Endothelial cell of umbilical vein (primary cell): Measurements from ENCODE around the gene CCDC85C. TPM values are rescaled to one million over a fixed set of nuclear protein-coding genes. Genes with fewer than 3 reads are reported as not detected.

Experiments
- BruUV-seq: library from RNA; stranded (reverse); fragments of 400-500 nt; replicated peaks from 2 replicates; lab custom pipeline; 2021; lab: Mats Ljungman, UMichigan
- CTCF ChIA-PET: fragments of 300-600, 350-600 bp; sonication (Branson Sonifier 250); formaldehyde crosslinking; loops from one replicate; lab custom pipeline; 2021; ENCODE audit warnings: antibody characterized with exemption, inconsistent platforms; lab: Charles Lee
- POLR2A ChIA-PET: fragments of 300-600, 350-600 bp; sonication (Branson Sonifier 250); formaldehyde crosslinking; loops from one replicate; lab custom pipeline; 2021; ENCODE audit warnings: antibody characterized with exemption, inconsistent platforms; lab: Charles Lee
- DNase-seq: peaks from one replicate; pipeline ENCODE4 v3.0.0-alpha.2; 2011; ENCODE audit warnings: low read depth, low spot score
- FAIRE-seq: peaks from 2 replicates; lab custom pipeline; 2011; peaks lifted over from hg19 to GRCh38; lab: Jason Lieb, UNC
- H2AFZ ChIP-seq: 2 replicates; pipeline ENCODE4 v1.6.0; 2012; ENCODE audit warnings: low read depth, low read length, control low read depth, inconsistent platforms
- H3K27ac ChIP-seq: 2 replicates; pipeline ENCODE4 v1.5.1; 2011; ENCODE audit warnings: low read depth, mild to moderate bottlenecking, control low read depth, low read length, moderate library complexity; ENCODE audit not compliant: insufficient read depth
- H3K27me3 ChIP-seq, 2 experiments: 2 replicates each; pipeline versions ENCODE4 v1.6.0 to v1.6.1; 2011; ENCODE audit warnings: low read length in 2 of 2, mixed read lengths in 1 of 2; ENCODE audit not compliant: control insufficient read depth in 2 of 2, insufficient read depth in 2 of 2
- H3K36me3 ChIP-seq, 2 experiments: 2 replicates in 1 of 2; 3 replicates in 1 of 2; pipeline ENCODE4 v1.5.1; 2011; ENCODE audit warnings: low read length in 2 of 2, mild to moderate bottlenecking in 1 of 2, moderate library complexity in 1 of 2; ENCODE audit not compliant: control insufficient read depth in 2 of 2, insufficient read depth in 2 of 2; ENCODE audit errors: extremely low read depth in 1 of 2
- H3K4me1 ChIP-seq: 3 replicates; pipeline ENCODE4 v1.5.1; 2011; ENCODE audit warnings: mild to moderate bottlenecking, low read length; ENCODE audit not compliant: control insufficient read depth, insufficient read depth; ENCODE audit errors: extremely low read depth
- H3K4me2 ChIP-seq: 2 replicates; pipeline ENCODE4 v1.6.1; 2011; ENCODE audit warnings: low read length, control low read depth, mixed read lengths; ENCODE audit not compliant: insufficient read depth
- H3K4me3 ChIP-seq, 3 experiments: fragments of 200-600 bp in 1 of 3; sonication (generic), shearing (Covaris generic) in 1 of 3; replicated peaks in 1 of 3; 2 replicates each; pipeline ENCODE4 v1.5.1; 2011 to 2016; ENCODE audit warnings: control low read depth in 3 of 3, low read length in 3 of 3, mild to moderate bottlenecking in 2 of 3, inconsistent platforms in 1 of 3, low read depth in 1 of 3, moderate library complexity in 1 of 3; ENCODE audit not compliant: insufficient read depth in 1 of 3
- H3K79me2 ChIP-seq: 2 replicates; pipeline ENCODE4 v1.6.0; 2012; ENCODE audit warnings: low read length, inconsistent platforms; ENCODE audit not compliant: control insufficient read depth, insufficient read depth
- H3K9ac ChIP-seq: replicated peaks from 2 replicates; pipeline ENCODE3; 2011; ENCODE audit warnings: low read length, control low read depth; ENCODE audit not compliant: insufficient read depth; ENCODE audit errors: extremely low read depth
- H3K9me1 ChIP-seq: replicated peaks from 3 replicates; pipeline ENCODE4 v1.6.0; 2011; ENCODE audit warnings: mild to moderate bottlenecking, low read length; ENCODE audit not compliant: control insufficient read depth, insufficient read depth; ENCODE audit errors: extremely low read depth
- H3K9me3 ChIP-seq: replicated peaks from 2 replicates; pipeline ENCODE4 v1.5.1; 2012; ENCODE audit warnings: low read length, inconsistent platforms; ENCODE audit not compliant: control insufficient read depth, insufficient read depth
- H4K20me1 ChIP-seq: replicated peaks from 2 replicates; pipeline ENCODE3; 2011; ENCODE audit warnings: mild to moderate bottlenecking, low read length; ENCODE audit not compliant: control insufficient read depth, insufficient read depth; ENCODE audit errors: extremely low read depth
- CTCF ChIP-seq, 2 donors: IDR thresholded peaks; 1 replicate in 1 of 2; 2 replicates in 1 of 2; pipeline ENCODE4 v1.5.1; 2011; ENCODE audit warnings: low read length in 2 of 2, mild to moderate bottlenecking in 2 of 2, moderate library complexity in 2 of 2, control low read depth in 1 of 2, inconsistent platforms in 1 of 2, low read depth in 1 of 2; ENCODE audit not compliant: insufficient read depth in 1 of 2; ENCODE audit errors: extremely low read depth in 1 of 2
- EZH2 ChIP-seq: IDR thresholded peaks from 2 replicates; pipeline ENCODE4 v1.6.1; 2012; ENCODE audit warnings: borderline replicate concordance, low read depth, mild to moderate bottlenecking, moderate library complexity, low read length, inconsistent platforms; ENCODE audit not compliant: severe bottlenecking
- FOS ChIP-seq: IDR thresholded peaks from 2 replicates; pipeline ENCODE4 v1.6.1; 2011; ENCODE audit warnings: mild to moderate bottlenecking, low read length, moderate library complexity, borderline replicate concordance; ENCODE audit not compliant: insufficient read depth
- GATA2 ChIP-seq: IDR thresholded peaks from 2 replicates; pipeline ENCODE4 v1.7.0; 2011; ENCODE audit warnings: low read depth, mild to moderate bottlenecking, moderate library complexity, mixed read lengths, low read length; ENCODE audit not compliant: insufficient read length, insufficient read depth
- JUN ChIP-seq: IDR thresholded peaks from 2 replicates; pipeline ENCODE4 v1.6.1; 2011; ENCODE audit warnings: borderline replicate concordance, low read depth; ENCODE audit not compliant: insufficient read length, insufficient read depth
- MYC ChIP-seq: IDR thresholded peaks from one replicate; pipeline ENCODE4 v1.6.1; 2011; ENCODE audit warnings: mild to moderate bottlenecking, low read depth, low read length
- POLR2A ChIP-seq: IDR thresholded peaks from 2 replicates; pipeline ENCODE4 v1.6.1; 2012; ENCODE audit warnings: low read depth, mild to moderate bottlenecking, control low read depth, low read length
- POLR2AphosphoS5 ChIP-seq: IDR thresholded peaks from 2 replicates; pipeline ENCODE4 v1.6.1; 2012; ENCODE audit warnings: low read depth, mild to moderate bottlenecking, control low read depth, low read length, moderate library complexity; ENCODE audit not compliant: insufficient read depth
- dilution Hi-C: fragments of 300-500 bp; cut with MboI; formaldehyde crosslinking; loops from one replicate; pipeline ENCODE4 v1.15.0; 2019; ENCODE audit warnings: low sequenced_read_pairs; ENCODE audit not compliant: extremely low pct_ligation_motif_present
- intact Hi-C: fragments of 100-400 bp; cut with micrococcal nuclease; formaldehyde crosslinking; loops from one replicate; pipeline ENCODE4 v1.10.0; 2022
- polyA plus RNA-seq, 4 experiments: library from polyadenylated mRNA; depleted of rRNA in 3 of 4; stranded (reverse) in 3 of 4; unstranded in 1 of 4; fragments of >200 nt; gene quantifications; 2 replicates each; pipeline versions ENCODE4 v1.2.1 to v1.2.3, GENCODE V29; 2011 to 2012; ENCODE audit warnings: missing spikeins in 1 of 4
- total RNA-seq: library from RNA; stranded (reverse); gene quantifications from 2 replicates; pipeline ENCODE4 v1.2.3, GENCODE V29; 2021
- TF ChIP-seq, protein P1 (sequence below): IDR thresholded peaks from 2 replicates; pipeline ENCODE4 v1.6.1; 2011; ENCODE audit not compliant: insufficient read depth, insufficient read length

CCDC85C gene
- total and polyA plus RNA-seq, 2 donors (not counting 3 experiments of a cell fraction or from before 2014, with no cell fraction given), result 7.5 to 17.8 TPM

GRCh38 chr14:99545586-99545985 lies 58.4 kb downstream of the CCDC85C start:
- Histone ChIP-seq H3K9me3 (no peaks in the 10 kb centered on the region), H3K27ac (no peak overlapping the region), H3K79me2 (no peaks in the 10 kb centered on the region), H3K36me3 (no peaks in the 10 kb centered on the region), H3K27me3 (no peaks in the 10 kb centered on the region), H3K9me1 (no peaks in the 10 kb centered on the region), H3K4me1 (no peaks in the 10 kb centered on the region), H3K9ac (no peak overlapping the region), H2AFZ (no peak overlapping the region), H3K4me2 (no peak overlapping the region), H3K4me3 (no peak overlapping the region), H4K20me1 (no peaks in the 10 kb centered on the region)
- DNase-seq (no peak), FAIRE-seq (no peak)
- CTCF ChIA-PET, result interaction anchor here (0.9 to 1.5 kb wide), 4 partner anchors 14 to 185 kb away, joined by 3 to 5 read pairs (median 3); partner anchors contain the start of gene CCDC85C
- POLR2A ChIA-PET, result no interaction called here
- no peak for TF ChIP-seq MYC
- TF ChIP-seq EZH2, result no peak
- TF ChIP-seq, protein P1, sequence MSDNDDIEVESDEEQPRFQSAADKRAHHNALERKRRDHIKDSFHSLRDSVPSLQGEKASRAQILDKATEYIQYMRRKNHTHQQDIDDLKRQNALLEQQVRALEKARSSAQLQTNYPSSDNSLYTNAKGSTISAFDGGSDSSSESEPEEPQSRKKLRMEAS, result no peak
- no peak for TF ChIP-seq GATA2
- intact Hi-C loops, result no loop called here
- dilution Hi-C loops, result no loop called here
- BruUV-seq, result no TSS peak

DNA sequence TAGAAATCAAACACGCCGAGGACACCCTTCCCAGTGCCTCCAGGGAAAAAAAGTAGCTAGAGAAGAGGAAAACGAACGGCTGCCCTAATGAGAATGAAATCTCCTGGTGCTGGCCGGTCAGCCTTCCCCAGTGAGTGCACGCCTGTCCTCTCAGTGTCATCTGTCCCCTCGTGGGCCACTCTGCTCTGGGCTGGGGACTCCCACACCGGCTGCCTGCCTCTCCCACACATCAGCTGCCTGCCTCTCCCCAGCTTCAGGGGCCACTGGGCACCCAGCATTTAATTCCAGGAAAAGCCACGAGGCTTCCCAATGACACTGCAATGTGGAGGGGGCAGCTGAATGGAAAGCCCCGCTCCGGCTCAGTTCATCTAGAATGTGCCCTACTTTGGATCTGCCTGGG lies 59.0 kb downstream of the CCDC85C start:
- Histone ChIP-seq H3K27ac (no peak overlapping the region), H3K4me3 (no peak overlapping the region), H3K36me3 (no peaks in the 10 kb centered on the region), H3K9me3 (no peaks in the 10 kb centered on the region), H3K9ac (no peak overlapping the region), H3K79me2 (no peaks in the 10 kb centered on the region), H3K4me1 (no peaks in the 10 kb centered on the region), H4K20me1 (no peaks in the 10 kb centered on the region), H3K4me2 (no peak overlapping the region), H3K9me1 (no peaks in the 10 kb centered on the region), H3K27me3 (no peaks in the 10 kb centered on the region), H2AFZ (no peak overlapping the region)
- DNase-seq (no peak), FAIRE-seq (no peak)
- CTCF ChIA-PET, result interaction anchor here (0.9 to 1.5 kb wide), 3 partner anchors 14 to 58 kb away, joined by 3 to 5 read pairs (median 3); partner anchors contain the start of gene CCDC85C
- intact Hi-C loops, result no loop called here
- POLR2A ChIA-PET, result interaction anchor here (0.6 kb wide), 1 partner anchor 39 kb away, joined by 9 read pairs; no protein-coding TSS in a partner anchor
- BruUV-seq, result no TSS peak
- dilution Hi-C loops, result no loop called here
- TF ChIP-seq, protein P1, result no peak
- TF ChIP-seq FOS (no peak), MYC (no peak), JUN (no peak), POLR2A (no peak), CTCF (IDR thresholded peaks at IDR 0.05; ENCODE audit: extremely low read depth in 1 of 2, insufficient read depth in 1 of 2, low read depth in 1 of 2, low read length in 2 of 2) (no peak), POLR2AphosphoS5 (no peak), GATA2 (no peak), EZH2 (no peak)
